ENCODE results near the gene FOXO3.
"Not testable (repeated sequence)": the region's sequence is repeated elsewhere in the genome, so short reads cannot be mapped to it uniquely, and the experiment has no call there.

Gene FOXO3

DNA sequence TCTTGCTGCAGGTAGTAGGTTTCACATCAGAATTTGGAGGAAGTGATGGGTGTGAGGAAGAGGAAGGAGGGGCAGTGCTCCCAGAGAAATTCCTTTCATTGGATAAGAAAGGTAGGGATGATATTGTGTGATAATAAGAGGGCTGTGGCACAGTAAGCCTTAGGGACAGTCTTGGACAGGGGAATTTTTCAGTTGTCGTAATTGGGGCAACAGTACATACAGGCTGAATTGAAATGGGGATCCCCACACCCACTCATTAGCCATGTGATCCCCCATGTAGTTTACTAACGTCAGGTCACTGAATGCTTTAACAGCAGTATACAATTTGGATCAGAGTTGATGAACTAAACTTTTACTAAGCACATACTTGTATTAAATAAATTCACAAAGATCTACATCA, 79.4 kb downstream of the FOXO3 start:
- H3K9me3 Mint-ChIP-seq (ENCODE audit: low read depth): no peaks in the 10 kb centered on the region
- peaks cover 2% of the 10 kb centered on the region for H3K36me3 Mint-ChIP-seq
- peaks cover 24% of the 10 kb centered on the region for H3K4me1 Mint-ChIP-seq (ENCODE audit: low read depth)
- peak overlapping the region; percentile 3 for H3K27ac Mint-ChIP-seq
- no peak overlapping the region for H3K4me3 Mint-ChIP-seq
- no peaks in the 10 kb centered on the region for H3K27me3 Mint-ChIP-seq

DNA sequence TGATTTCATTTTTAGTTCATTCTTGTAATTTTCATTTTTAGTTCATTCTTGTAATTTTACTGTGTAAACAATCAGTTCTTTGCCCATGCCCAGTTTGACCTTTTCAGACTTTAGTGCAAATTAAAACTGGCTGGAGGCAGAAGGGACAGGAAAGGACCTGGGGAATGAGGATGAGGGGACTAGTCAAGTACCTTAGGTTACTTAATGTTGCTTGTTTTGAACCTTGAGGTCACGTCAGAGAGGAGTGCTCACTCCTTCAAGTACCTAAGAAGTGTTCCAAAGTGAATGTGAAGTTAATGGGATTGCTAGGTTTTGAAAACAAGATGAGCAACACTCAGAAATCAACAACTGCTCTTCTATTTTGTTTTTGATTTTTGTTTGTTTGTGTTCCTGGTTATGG, 82.5 kb downstream of the FOXO3 start:
- Mint-ChIP-seq H3K4me3 (no peak overlapping the region), H3K9me3 (ENCODE audit: low read depth) (no peaks in the 10 kb centered on the region), H3K36me3 (peaks cover 9% of the 10 kb centered on the region), H3K27me3 (no peaks in the 10 kb centered on the region), H3K4me1 (ENCODE audit: low read depth) (peaks cover 11% of the 10 kb centered on the region), H3K27ac (no peak overlapping the region)

DNA sequence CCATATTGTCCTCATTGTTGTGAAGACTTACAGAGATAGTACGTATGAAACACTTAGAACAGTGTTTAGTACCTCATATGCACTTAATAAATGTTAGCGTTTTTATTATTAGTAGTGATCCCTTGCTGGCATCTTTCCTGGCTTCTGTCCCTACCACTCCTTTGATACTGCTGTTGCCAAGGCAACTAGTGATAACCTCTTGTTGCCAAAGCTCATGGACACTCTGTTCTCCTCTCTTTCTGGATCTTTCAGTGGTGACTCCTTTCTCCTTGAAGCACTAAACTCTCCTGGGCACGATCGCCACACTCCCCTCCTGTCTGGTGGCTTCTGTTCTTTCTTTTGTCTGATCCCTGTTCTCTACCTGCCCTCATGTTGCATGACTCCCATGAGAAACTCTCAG, 83.5 kb downstream of the FOXO3 start:
- Mint-ChIP-seq H3K27me3 (no peaks in the 10 kb centered on the region), H3K4me3 (no peak overlapping the region), H3K36me3 (peaks cover 9% of the 10 kb centered on the region), H3K27ac (no peak overlapping the region), H3K9me3 (ENCODE audit: low read depth) (no peaks in the 10 kb centered on the region), H3K4me1 (ENCODE audit: low read depth) (peaks cover 14% of the 10 kb centered on the region)

DNA sequence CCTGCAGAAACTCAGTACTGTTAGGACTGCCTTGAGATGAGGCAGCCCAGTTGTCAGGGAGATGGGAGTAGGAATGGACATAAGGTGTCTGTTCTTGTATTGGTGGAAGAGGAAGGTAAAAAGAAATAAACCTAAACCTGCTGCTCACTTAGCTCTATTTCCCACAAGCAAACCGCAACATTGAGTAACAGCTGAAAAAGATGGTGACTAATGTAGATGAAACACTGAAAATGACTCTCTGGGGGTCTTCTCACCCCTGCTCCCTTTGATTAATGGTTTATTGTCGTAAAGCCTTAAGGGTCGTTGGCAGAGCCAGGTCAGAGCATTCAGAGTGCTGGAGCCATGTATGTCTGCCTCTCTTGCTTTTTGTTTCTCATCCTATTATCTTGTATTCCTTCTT, 87.5 kb downstream of the FOXO3 start:
- Mint-ChIP-seq H3K9me3 (ENCODE audit: low read depth) (no peaks in the 10 kb centered on the region), H3K36me3 (peaks cover 7% of the 10 kb centered on the region), H3K4me3 (no peak overlapping the region), H3K27ac (no peak overlapping the region), H3K4me1 (ENCODE audit: low read depth) (peaks cover 27% of the 10 kb centered on the region), H3K27me3 (no peaks in the 10 kb centered on the region)

DNA sequence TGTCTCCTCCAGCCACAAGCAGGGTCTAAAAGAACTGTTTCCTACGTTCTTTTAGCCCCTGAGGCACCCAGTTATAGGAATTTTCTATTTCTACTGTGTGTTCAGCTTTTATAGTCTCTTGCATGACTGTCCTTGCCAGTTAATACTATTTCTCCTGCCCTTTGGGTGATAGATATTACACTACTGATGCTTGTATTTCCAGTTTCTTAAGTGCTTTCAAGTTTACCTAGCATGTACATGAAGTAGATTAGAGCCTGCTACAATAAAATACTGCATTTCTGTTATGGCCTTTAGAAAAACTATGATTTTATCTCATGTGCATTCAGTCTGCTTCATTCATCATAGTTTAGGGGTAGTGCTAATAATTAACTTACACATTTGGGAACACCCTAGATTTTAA, 89.6 kb downstream of the FOXO3 start:
- H3K27me3 Mint-ChIP-seq: no peaks in the 10 kb centered on the region
- no peak overlapping the region for H3K4me3 Mint-ChIP-seq
- peaks cover 7% of the 10 kb centered on the region for H3K36me3 Mint-ChIP-seq
- H3K4me1 Mint-ChIP-seq (ENCODE audit: low read depth): peaks cover 41% of the 10 kb centered on the region
- H3K27ac Mint-ChIP-seq: no peak overlapping the region
- H3K9me3 Mint-ChIP-seq (ENCODE audit: low read depth): no peaks in the 10 kb centered on the region

DNA sequence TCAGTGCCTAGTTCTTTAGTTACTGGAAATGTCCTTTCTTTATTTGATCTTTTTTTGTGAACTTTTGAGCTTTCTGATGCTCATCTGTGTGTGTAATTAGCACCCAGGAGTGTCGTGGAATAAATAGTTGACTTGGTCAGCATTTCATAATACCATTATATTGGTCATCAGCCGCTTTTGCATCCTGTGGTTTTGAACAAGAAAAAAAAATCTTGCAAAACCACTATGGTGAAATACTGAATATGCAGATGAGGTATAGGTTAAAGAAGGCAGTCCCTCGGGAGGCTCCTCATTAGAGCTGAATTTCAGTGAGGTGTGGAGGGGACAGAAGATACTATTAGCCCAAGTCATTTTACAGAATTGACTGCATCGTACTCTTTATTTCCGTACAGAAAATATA, 90.1 kb downstream of the FOXO3 start:
- peaks cover 7% of the 10 kb centered on the region for H3K36me3 Mint-ChIP-seq
- no peak overlapping the region for H3K27ac Mint-ChIP-seq
- no peak overlapping the region for H3K4me3 Mint-ChIP-seq
- H3K9me3 Mint-ChIP-seq (ENCODE audit: low read depth): no peaks in the 10 kb centered on the region
- H3K27me3 Mint-ChIP-seq: no peaks in the 10 kb centered on the region
- peaks cover 41% of the 10 kb centered on the region for H3K4me1 Mint-ChIP-seq (ENCODE audit: low read depth)

DNA sequence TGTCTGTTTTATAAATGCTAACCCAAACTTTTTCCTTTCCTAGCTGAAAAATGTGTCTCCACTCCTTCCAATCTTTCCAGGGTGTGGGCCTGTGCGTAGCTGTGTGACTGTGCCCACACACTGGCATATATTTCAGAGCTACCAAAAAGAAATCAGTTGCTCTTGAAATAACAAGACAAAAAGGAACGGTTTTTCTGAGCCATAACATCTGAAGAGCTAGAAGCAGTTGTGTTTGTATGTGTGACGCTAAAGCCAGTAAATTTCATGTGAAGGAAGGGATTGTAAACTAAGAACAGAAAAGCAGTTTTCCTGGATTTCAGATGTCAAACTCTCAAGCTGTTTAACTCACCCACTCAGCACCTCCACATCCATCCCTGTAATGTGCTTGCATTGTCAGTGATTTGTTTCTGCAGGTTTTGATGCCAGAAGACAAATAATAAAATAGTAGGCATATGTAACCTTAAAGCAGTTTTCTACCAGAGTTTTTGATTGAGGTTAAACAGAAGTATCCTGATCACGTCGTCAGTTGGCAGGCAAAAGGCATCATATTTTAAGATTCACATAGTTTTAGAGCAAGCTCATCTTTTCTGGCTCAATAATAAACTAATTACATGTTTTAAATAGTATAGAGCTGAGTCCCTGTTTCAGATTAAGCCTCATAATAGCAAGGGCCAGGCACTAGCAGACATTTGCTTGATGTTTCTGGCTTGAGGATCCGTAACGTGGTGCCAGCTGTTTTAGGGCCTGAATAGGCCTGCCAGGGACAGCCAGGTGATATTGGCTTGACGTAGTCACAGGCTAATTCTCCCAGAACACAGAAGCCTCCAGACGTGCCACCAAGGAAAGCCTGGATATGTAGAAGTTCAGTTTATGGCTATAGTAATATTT, 90.9 kb downstream of the FOXO3 start:
- Mint-ChIP-seq H3K36me3 (peaks cover 6% of the 10 kb centered on the region), H3K27ac (no peak overlapping the region), H3K4me1 (ENCODE audit: low read depth) (peaks cover 41% of the 10 kb centered on the region), H3K4me3 (no peak overlapping the region), H3K9me3 (ENCODE audit: low read depth) (no peaks in the 10 kb centered on the region), H3K27me3 (no peaks in the 10 kb centered on the region)

DNA sequence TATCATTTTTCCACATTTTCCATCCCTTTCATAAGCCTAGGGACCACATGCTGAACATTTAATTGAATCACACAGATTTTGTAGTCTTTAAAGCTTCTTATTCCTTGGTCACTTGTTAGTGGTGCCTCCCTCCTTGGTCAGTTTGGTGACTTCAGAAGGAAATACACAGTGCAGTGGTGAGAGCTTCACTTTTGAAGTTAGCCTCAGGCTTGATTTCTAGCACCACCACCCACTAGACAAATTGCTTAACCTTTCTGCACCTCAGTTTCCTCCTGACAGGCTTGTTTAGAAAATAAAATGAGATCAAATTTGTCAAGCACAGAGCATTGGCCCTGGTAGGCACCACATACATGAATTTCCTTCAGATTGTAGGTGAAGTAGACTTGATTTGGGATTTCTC, 91.7 kb downstream of the FOXO3 start:
- Mint-ChIP-seq H3K36me3 (peaks cover 3% of the 10 kb centered on the region), H3K4me1 (ENCODE audit: low read depth) (peaks cover 39% of the 10 kb centered on the region), H3K4me3 (no peak overlapping the region), H3K27ac (no peak overlapping the region), H3K27me3 (no peaks in the 10 kb centered on the region), H3K9me3 (ENCODE audit: low read depth) (no peaks in the 10 kb centered on the region)

DNA sequence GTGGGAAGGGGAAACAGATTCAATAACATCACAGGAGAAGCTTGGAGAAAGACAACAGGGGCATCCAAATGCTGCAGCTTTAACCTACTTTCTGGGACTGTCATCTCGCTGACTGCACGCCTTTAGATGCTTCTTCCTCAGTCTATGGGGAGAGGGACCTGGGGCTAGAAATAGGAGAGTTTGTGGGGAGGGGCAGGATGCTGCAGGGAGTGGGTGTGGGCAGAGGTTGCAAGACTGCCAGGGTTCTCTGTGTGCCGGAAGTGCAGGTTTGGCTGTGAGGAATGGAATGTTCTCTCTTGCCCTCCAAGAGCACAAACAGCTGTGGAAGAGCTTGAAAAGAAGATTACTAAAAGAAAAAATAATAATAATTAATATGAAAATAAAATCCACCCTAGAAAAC, 93.2 kb downstream of the FOXO3 start:
- Mint-ChIP-seq H3K27ac (no peak overlapping the region), H3K27me3 (no peaks in the 10 kb centered on the region), H3K36me3 (peaks cover 3% of the 10 kb centered on the region), H3K4me3 (no peak overlapping the region), H3K4me1 (ENCODE audit: low read depth) (peaks cover 34% of the 10 kb centered on the region), H3K9me3 (ENCODE audit: low read depth) (no peaks in the 10 kb centered on the region)

DNA sequence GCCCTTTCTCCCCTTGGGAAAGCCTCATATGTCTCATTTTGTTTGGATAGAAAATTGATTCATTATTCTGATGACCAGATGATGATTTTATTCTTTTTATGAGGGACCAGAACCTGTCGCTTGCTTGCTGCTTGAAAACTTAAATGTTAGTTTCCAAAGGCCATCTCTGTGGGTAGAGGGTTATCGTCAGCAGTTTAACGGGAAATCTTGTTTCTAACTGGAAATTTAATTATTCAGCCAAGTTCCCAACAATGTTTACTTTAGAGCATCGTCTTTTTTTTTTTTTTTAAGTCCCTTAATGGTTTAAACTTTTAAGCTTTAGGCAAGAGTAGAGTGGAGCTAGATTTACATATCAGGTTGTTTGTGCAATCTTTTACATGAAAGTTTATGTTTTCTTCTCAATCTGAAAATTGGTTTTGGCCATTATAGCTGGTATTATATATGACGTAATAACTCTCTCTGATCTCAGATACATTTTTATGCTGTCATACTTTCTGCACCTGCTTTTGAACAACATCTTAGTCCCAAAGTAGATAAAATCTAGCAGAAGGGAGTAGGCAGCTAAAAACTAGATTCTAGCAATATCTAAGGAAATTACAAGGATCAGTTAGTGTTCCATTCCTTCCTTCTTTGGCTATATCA, 93.9 kb downstream of the FOXO3 start:
- peaks cover 31% of the 10 kb centered on the region for H3K4me1 Mint-ChIP-seq (ENCODE audit: low read depth)
- no peaks in the 10 kb centered on the region for H3K27me3 Mint-ChIP-seq
- no peaks in the 10 kb centered on the region for H3K9me3 Mint-ChIP-seq (ENCODE audit: low read depth)
- no peak overlapping the region for H3K4me3 Mint-ChIP-seq
- H3K36me3 Mint-ChIP-seq: peaks cover 3% of the 10 kb centered on the region
- no peak overlapping the region for H3K27ac Mint-ChIP-seq

DNA sequence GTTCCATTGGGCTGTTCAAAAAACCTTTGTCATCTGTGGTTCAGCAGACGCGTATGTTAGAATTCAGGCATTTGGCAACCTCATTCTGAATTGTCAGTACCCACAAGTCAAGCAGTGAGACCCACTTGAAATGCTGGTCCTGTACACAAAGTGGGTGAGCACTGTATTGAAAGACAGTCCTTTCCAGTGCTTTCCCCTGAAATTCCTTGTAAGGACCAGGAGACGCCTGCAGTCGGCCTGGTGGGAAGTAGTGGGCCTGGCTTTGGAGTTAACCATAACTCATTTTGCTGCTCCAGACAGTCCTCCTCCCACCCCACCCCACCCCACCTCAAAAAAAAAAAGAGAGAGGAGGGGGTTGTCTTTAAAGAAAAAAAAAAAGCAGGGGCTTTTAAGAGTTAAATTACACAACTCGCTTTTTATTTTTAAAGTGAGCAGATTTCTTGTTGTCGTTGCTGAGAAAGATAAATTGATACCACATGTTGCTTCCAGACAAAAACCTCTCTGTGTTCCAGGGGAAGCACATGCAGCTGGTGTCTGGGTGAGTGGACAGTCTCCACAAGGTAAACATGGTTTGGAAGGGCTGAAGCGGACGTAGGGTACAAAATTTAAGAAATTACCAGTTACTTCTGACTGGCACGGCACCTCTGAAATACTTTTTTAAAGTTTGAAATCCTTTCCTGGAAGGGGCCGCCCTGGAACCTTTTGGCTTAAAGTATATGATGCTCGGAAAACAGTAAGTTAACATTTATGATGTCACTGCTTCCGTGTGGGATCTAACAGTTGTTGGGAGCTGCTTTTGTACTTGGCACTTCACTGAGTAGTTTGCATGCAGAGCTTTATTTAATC, 95.3 kb downstream of the FOXO3 start:
- no peak overlapping the region for H3K4me3 Mint-ChIP-seq
- peaks cover 3% of the 10 kb centered on the region for H3K36me3 Mint-ChIP-seq
- H3K9me3 Mint-ChIP-seq (ENCODE audit: low read depth): no peaks in the 10 kb centered on the region
- H3K4me1 Mint-ChIP-seq (ENCODE audit: low read depth): peaks cover 28% of the 10 kb centered on the region
- H3K27ac Mint-ChIP-seq: no peak overlapping the region
- no peaks in the 10 kb centered on the region for H3K27me3 Mint-ChIP-seq

DNA sequence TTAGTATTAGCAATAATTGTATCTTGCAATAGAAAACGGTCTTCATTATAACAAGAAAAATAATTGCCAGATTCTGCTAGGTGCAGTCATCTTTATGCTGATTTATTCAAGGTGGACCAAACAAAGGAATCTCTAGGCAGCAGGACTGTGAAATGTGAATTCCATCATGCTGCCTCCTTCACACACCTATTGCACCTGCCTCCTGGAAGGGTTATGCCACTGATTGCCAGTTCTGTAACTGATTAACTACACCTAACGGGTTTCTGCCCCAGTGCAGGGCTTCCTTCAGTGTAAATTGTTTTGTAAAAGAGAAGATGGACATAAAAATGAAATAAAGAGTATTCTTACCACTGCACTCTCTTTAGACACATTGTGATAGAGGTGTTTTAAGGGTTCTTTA, 96.1 kb downstream of the FOXO3 start:
- Mint-ChIP-seq H3K27me3 (no peaks in the 10 kb centered on the region), H3K9me3 (ENCODE audit: low read depth) (no peaks in the 10 kb centered on the region), H3K36me3 (peaks cover 3% of the 10 kb centered on the region), H3K27ac (no peak overlapping the region), H3K4me3 (no peak overlapping the region), H3K4me1 (ENCODE audit: low read depth) (peaks cover 31% of the 10 kb centered on the region)

DNA sequence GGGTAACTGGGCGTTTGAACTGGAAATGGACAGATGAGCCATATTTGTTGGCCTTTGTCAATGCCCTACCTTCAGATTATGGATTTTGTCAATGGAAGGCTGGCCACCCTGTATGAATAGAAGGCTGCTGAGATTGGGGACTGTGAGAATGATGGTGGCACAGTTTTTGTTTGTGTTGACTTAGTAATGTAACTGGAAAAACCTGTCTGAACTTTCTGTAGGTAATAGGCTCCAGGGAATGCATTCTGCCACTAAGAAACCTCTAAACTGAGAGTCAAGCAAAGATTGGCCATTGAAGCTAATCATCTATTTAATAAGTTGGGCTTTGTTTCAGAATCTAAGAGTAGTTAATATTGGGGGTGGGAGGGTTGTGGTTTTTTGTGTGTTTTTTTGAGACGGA, 97.5 kb downstream of the FOXO3 start:
- Mint-ChIP-seq H3K36me3 (peaks cover 3% of the 10 kb centered on the region), H3K27ac (no peak overlapping the region), H3K9me3 (ENCODE audit: low read depth) (no peaks in the 10 kb centered on the region), H3K4me3 (no peak overlapping the region), H3K4me1 (ENCODE audit: low read depth) (peaks cover 25% of the 10 kb centered on the region), H3K27me3 (no peaks in the 10 kb centered on the region)

DNA sequence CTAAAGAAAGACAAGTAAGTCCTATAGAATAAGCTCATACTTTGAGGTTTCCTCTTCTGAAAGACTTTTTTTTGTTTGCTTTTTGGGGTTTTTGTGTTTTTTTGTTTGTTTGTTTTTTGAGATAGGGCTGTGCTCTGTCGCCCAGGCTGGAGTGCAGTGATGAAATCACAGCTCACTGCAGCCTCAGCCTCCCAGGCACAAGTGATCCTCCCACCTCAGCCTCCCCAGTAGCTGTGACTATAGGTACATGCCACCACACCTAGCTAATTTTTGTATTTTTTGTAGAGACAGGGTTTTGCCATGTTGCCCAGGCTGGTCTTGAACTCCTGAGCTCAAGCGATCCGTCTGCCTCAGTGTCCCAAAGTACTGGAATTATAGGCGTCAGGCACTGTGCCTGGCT, 98.1 kb downstream of the FOXO3 start:
- not testable (repeated sequence) for H3K4me3 Mint-ChIP-seq; H3K36me3 Mint-ChIP-seq; H3K9me3 Mint-ChIP-seq (ENCODE audit: low read depth); H3K27ac Mint-ChIP-seq; H3K27me3 Mint-ChIP-seq
- peaks cover 19% of the 10 kb centered on the region for H3K4me1 Mint-ChIP-seq (ENCODE audit: low read depth)

DNA sequence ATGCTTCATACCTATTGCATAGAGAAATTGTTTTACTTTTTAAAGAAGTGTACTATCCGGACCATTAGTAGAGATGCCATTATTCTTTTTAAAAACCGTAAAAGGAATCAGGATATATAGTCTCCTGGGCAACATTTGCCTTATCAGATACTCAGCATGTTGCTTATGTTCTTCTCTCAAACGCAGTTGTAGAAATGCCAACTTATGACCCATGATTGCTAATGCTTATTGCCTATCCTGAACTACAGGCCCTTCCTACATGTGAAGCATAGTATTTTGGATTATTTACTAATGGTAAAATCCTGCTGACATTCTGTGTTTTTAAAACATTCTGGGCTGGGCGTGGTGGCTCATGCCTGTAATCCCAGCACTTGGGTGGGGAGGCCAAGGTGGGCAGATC, 99.5 kb downstream of the FOXO3 start:
- Mint-ChIP-seq H3K27ac (no peak overlapping the region), H3K4me1 (ENCODE audit: low read depth) (peaks cover 9% of the 10 kb centered on the region), H3K9me3 (ENCODE audit: low read depth) (no peaks in the 10 kb centered on the region), H3K27me3 (no peaks in the 10 kb centered on the region), H3K36me3 (peaks cover 7% of the 10 kb centered on the region), H3K4me3 (no peak overlapping the region)
